CD4-positive, alpha-beta memory T cell (primary cell): Measurements from ENCODE around the gene TIAM2. TPM values are rescaled to one million over a fixed set of nuclear protein-coding genes. Genes with fewer than 3 reads are reported as not detected.

Source experiments
- CTCF ChIA-PET: fragments of 350-600 bp; sonication (Branson Sonifier 250); formaldehyde crosslinking; loops from one replicate; lab custom pipeline; 2021; ENCODE audit warnings: inconsistent platforms; ENCODE audit not compliant: partially characterized antibody; lab: Charles Lee
- POLR2A ChIA-PET: fragments of 350-600 bp; sonication (Branson Sonifier 250); formaldehyde crosslinking; loops from one replicate; lab custom pipeline; 2021; ENCODE audit not compliant: partially characterized antibody; lab: Charles Lee
- DNase-seq, 5 donors: peaks; one replicate each; pipeline versions ENCODE4 v3.0.0 to v3.0.0-alpha.2; 2020 to 2022; ENCODE audit warnings: mixed read lengths in 1 of 5
- H3K27ac ChIP-seq: one replicate; pipeline ENCODE4 v1.7.0; 2013; ENCODE audit warnings: low read depth, low read length
- H3K27me3 ChIP-seq: 2 replicates; pipeline ENCODE4 v1.7.0; 2013; ENCODE audit warnings: mild to moderate bottlenecking, low read length, moderate library complexity; ENCODE audit not compliant: insufficient read depth
- H3K36me3 ChIP-seq: 2 replicates; pipeline ENCODE4 v1.7.0; 2013; ENCODE audit warnings: mild to moderate bottlenecking, low read length, moderate library complexity; ENCODE audit not compliant: insufficient read depth
- H3K4me1 ChIP-seq: 2 replicates; pipeline ENCODE4 v1.7.0; 2013; ENCODE audit warnings: mild to moderate bottlenecking, low read length, moderate library complexity; ENCODE audit not compliant: insufficient read depth
- H3K4me3 ChIP-seq, 2 donors: one replicate each; pipeline ENCODE4 v1.7.0; 2013; ENCODE audit warnings: low read length in 2 of 2, mild to moderate bottlenecking in 1 of 2
- H3K9me3 ChIP-seq, 2 donors: one replicate each; pipeline ENCODE4 v1.7.0; 2013; ENCODE audit warnings: low read length in 2 of 2, control low read depth in 1 of 2; ENCODE audit not compliant: control insufficient read depth in 1 of 2
- H3K27ac Mint-ChIP-seq, 7 donors: one replicate each; pipeline ENCODE4 v1.8.0; 2020 to 2021; ENCODE audit warnings: mixed read lengths in 7 of 7, mild to moderate bottlenecking in 6 of 7, inconsistent platforms in 3 of 7, moderate library complexity in 3 of 7
- H3K27me3 Mint-ChIP-seq, 2 donors: one replicate each; pipeline ENCODE4 v1.8.0; 2020 to 2021; ENCODE audit warnings: mixed read lengths in 2 of 2
- H3K36me3 Mint-ChIP-seq, 2 donors: one replicate each; pipeline ENCODE4 v1.8.0; 2020 to 2021; ENCODE audit warnings: mixed read lengths in 2 of 2, inconsistent platforms in 1 of 2, mild to moderate bottlenecking in 1 of 2
- H3K4me1 Mint-ChIP-seq, 4 donors: one replicate each; pipeline ENCODE4 v1.8.0; 2020 to 2021; ENCODE audit warnings: mixed read lengths in 4 of 4, mild to moderate bottlenecking in 1 of 4
- H3K4me3 Mint-ChIP-seq, 8 donors: one replicate each; pipeline ENCODE4 v1.8.0; 2020 to 2021; ENCODE audit warnings: mixed read lengths in 8 of 8, mild to moderate bottlenecking in 7 of 8, moderate library complexity in 6 of 8, inconsistent platforms in 3 of 8
- H3K9me3 Mint-ChIP-seq, 8 donors: one replicate each; pipeline ENCODE4 v1.8.0; 2020 to 2021; ENCODE audit warnings: mixed read lengths in 8 of 8, mild to moderate bottlenecking in 5 of 8, inconsistent platforms in 3 of 8, moderate library complexity in 1 of 8
- intact Hi-C: fragments of 100-400 bp; cut with micrococcal nuclease; formaldehyde crosslinking; loops from one replicate; pipeline ENCODE4 v1.15.1; 2023
- polyA plus RNA-seq, 2 donors: library from polyadenylated mRNA; unstranded; fragments of 300-500 nt; fragmentation: Illumina TruSeq; gene quantifications; one replicate each; pipeline ENCODE4 v1.2.3, GENCODE V29; 2021
- total RNA-seq, 2 experiments: library from RNA; stranded (reverse); gene quantifications; one replicate each; pipeline ENCODE4 v1.2.3, GENCODE V29; 2021

The TIAM2 gene
- total and polyA plus RNA-seq, 4 experiments from 2014 or later = 0.15 to 11.1 (median 5.8) TPM

GRCh38 chr6:155235087-155235486, 240.0 kb downstream of the TIAM2 start:
- Histone ChIP-seq H3K27me3 (no peaks in the 10 kb centered on the region), H3K36me3 (no peaks in the 10 kb centered on the region), H3K9me3 (no peaks in the 10 kb centered on the region), H3K27ac (no peak overlapping the region), H3K4me3 (no peak overlapping the region), H3K4me1 (no peaks in the 10 kb centered on the region)
- peaks cover 0 to 2% of the 10 kb centered on the region in 2 donors for H3K27me3 Mint-ChIP-seq
- peaks cover 0 to 16% (median 7%) of the 10 kb centered on the region in 8 donors for H3K9me3 Mint-ChIP-seq
- ChIA-PET CTCF (no interaction called here), POLR2A (no interaction called here)
- peaks cover 0 to 4% of the 10 kb centered on the region in 2 donors for H3K36me3 Mint-ChIP-seq
- H3K4me3 Mint-ChIP-seq = no peak overlapping the region
- intact Hi-C loops = no loop called here
- no peak for DNase-seq
- no peak overlapping the region for H3K27ac Mint-ChIP-seq
- no peaks in the 10 kb centered on the region for H3K4me1 Mint-ChIP-seq

GRCh38 chr6:155237613-155238012, 242.5 kb downstream of the TIAM2 start:
- no peaks in the 10 kb centered on the region for H3K9me3 ChIP-seq
- no peak overlapping the region for H3K27ac ChIP-seq
- Mint-ChIP-seq H3K36me3 (peaks cover 0 to 4% of the 10 kb centered on the region in 2 donors), H3K9me3 (peaks cover 0 to 20% (median 5%) of the 10 kb centered on the region in 8 donors), H3K27me3 (peaks cover 2 to 5% of the 10 kb centered on the region in 2 donors), H3K4me3 (no peak overlapping the region), H3K27ac (no peak overlapping the region), H3K4me1 (no peaks in the 10 kb centered on the region)
- no peaks in the 10 kb centered on the region for H3K36me3 ChIP-seq
- ChIA-PET POLR2A (no interaction called here), CTCF (interaction anchor here (1.4 kb wide), 1 partner anchor 10 kb away, joined by 3 read pairs; no protein-coding TSS in a partner anchor)
- H3K4me3 ChIP-seq = no peak overlapping the region
- H3K27me3 ChIP-seq = no peaks in the 10 kb centered on the region
- H3K4me1 ChIP-seq = no peaks in the 10 kb centered on the region
- intact Hi-C loops = no loop called here
- no peak for DNase-seq

- no peaks in the 10 kb centered on the region for H3K36me3 ChIP-seq
- no peaks in the 10 kb centered on the region for H3K9me3 ChIP-seq
- H3K36me3 Mint-ChIP-seq = peaks cover 0 to 3% of the 10 kb centered on the region in 2 donors
- H3K27me3 Mint-ChIP-seq = peaks cover 2 to 5% of the 10 kb centered on the region in 2 donors
- CTCF ChIA-PET = interaction anchor here (1.1 kb wide), 1 partner anchor 17 kb away, joined by 3 read pairs; no protein-coding TSS in a partner anchor
- no peak for DNase-seq
- intact Hi-C loops = no loop called here
- H3K4me3 ChIP-seq = no peak overlapping the region
- POLR2A ChIA-PET = interaction anchor here (1.3 kb wide), 1 partner anchor 69 kb away, joined by 4 read pairs; no protein-coding TSS in a partner anchor
- H3K4me1 ChIP-seq = no peaks in the 10 kb centered on the region
- H3K4me1 Mint-ChIP-seq = no peaks in the 10 kb centered on the region
- H3K27me3 ChIP-seq = no peaks in the 10 kb centered on the region
- no peak overlapping the region for H3K27ac Mint-ChIP-seq
- no peak overlapping the region for H3K27ac ChIP-seq
- H3K9me3 Mint-ChIP-seq = peaks cover 0 to 20% (median 5%) of the 10 kb centered on the region in 8 donors
- no peak overlapping the region for H3K4me3 Mint-ChIP-seq
These were observed 245.9 kb downstream of the TIAM2 start for GRCh38 chr6:155240905-155241600.

- H3K27me3 ChIP-seq = no peaks in the 10 kb centered on the region
- no peak for DNase-seq
- H3K36me3 ChIP-seq = no peaks in the 10 kb centered on the region
- H3K27ac ChIP-seq = no peak overlapping the region
- no peaks in the 10 kb centered on the region for H3K4me1 Mint-ChIP-seq
- intact Hi-C loops = no loop called here
- H3K9me3 ChIP-seq = no peaks in the 10 kb centered on the region
- no peak overlapping the region for H3K4me3 Mint-ChIP-seq
- H3K4me1 ChIP-seq = no peaks in the 10 kb centered on the region
- H3K36me3 Mint-ChIP-seq = peaks cover 0 to 2% of the 10 kb centered on the region in 2 donors
- POLR2A ChIA-PET = interaction anchor here (1.3 kb wide), 1 partner anchor 70 kb away, joined by 4 read pairs; no protein-coding TSS in a partner anchor
- CTCF ChIA-PET = interaction anchor here (1.1 kb wide), 1 partner anchor 16 kb away, joined by 3 read pairs; no protein-coding TSS in a partner anchor
- H3K9me3 Mint-ChIP-seq = peaks cover 0 to 20% (median 4%) of the 10 kb centered on the region in 8 donors
- peaks cover 2 to 5% of the 10 kb centered on the region in 2 donors for H3K27me3 Mint-ChIP-seq
- no peak overlapping the region for H3K27ac Mint-ChIP-seq
- H3K4me3 ChIP-seq = no peak overlapping the region
These were observed 246.9 kb downstream of the TIAM2 start for GRCh38 chr6:155241966-155242365.

GRCh38 chr6:155244434-155244833, 249.3 kb downstream of the TIAM2 start:
- ChIA-PET POLR2A (interaction anchor here (0.6 kb wide), 1 partner anchor 328 kb away, joined by 3 read pairs; no protein-coding TSS in a partner anchor), CTCF (interaction anchor here (1.1 kb wide), 1 partner anchor 67 kb away, joined by 3 read pairs; no protein-coding TSS in a partner anchor)
- H3K4me1 Mint-ChIP-seq = peaks cover 0 to 3% (median 0%) of the 10 kb centered on the region in 4 donors
- no peaks in the 10 kb centered on the region for H3K36me3 ChIP-seq
- H3K27ac ChIP-seq = no peak overlapping the region
- H3K27me3 ChIP-seq = no peaks in the 10 kb centered on the region
- peaks cover 1 to 3% of the 10 kb centered on the region in 2 donors for H3K36me3 Mint-ChIP-seq
- no peak overlapping the region for H3K4me3 Mint-ChIP-seq
- no peak for DNase-seq
- no peak overlapping the region for H3K4me3 ChIP-seq
- no peaks in the 10 kb centered on the region for H3K9me3 ChIP-seq
- no peak overlapping the region for H3K27ac Mint-ChIP-seq
- peaks cover 0 to 10% (median 0%) of the 10 kb centered on the region in 8 donors for H3K9me3 Mint-ChIP-seq
- H3K4me1 ChIP-seq = no peaks in the 10 kb centered on the region
- intact Hi-C loops = no loop called here
- H3K27me3 Mint-ChIP-seq = peaks cover 2% of the 10 kb centered on the region in 2 donors

GRCh38 chr6:155245193-155245592, 250.1 kb downstream of the TIAM2 start:
- no peaks in the 10 kb centered on the region for H3K27me3 ChIP-seq
- H3K4me1 ChIP-seq = no peaks in the 10 kb centered on the region
- Mint-ChIP-seq H3K4me3 (no peak overlapping the region), H3K36me3 (peaks cover 5 to 8% of the 10 kb centered on the region in 2 donors), H3K27me3 (peaks cover 2% of the 10 kb centered on the region in 2 donors), H3K27ac (no peak overlapping the region), H3K9me3 (peaks cover 0 to 5% (median 0%) of the 10 kb centered on the region in 8 donors), H3K4me1 (peaks cover 0 to 3% (median 0%) of the 10 kb centered on the region in 4 donors)
- H3K36me3 ChIP-seq = no peaks in the 10 kb centered on the region
- DNase-seq = no peak
- H3K27ac ChIP-seq = no peak overlapping the region
- intact Hi-C loops = no loop called here
- no peaks in the 10 kb centered on the region for H3K9me3 ChIP-seq
- ChIA-PET POLR2A (no interaction called here), CTCF (interaction anchor here (1.2 kb wide), 1 partner anchor 21 kb away, joined by 3 read pairs; no protein-coding TSS in a partner anchor)
- no peak overlapping the region for H3K4me3 ChIP-seq

- ChIA-PET POLR2A (no interaction called here), CTCF (interaction anchor here (0.7 to 1.4 kb wide), 4 partner anchors 12 to 1312 kb away, joined by 3 read pairs; no protein-coding TSS in a partner anchor)
- no peak overlapping the region for H3K4me3 ChIP-seq
- Mint-ChIP-seq H3K36me3 (peaks cover 6 to 8% of the 10 kb centered on the region in 2 donors), H3K27me3 (peaks cover 0 to 2% of the 10 kb centered on the region in 2 donors), H3K9me3 (peaks cover 0 to 5% (median 0%) of the 10 kb centered on the region in 8 donors), H3K4me3 (no peak overlapping the region), H3K4me1 (peaks cover 0 to 3% (median 0%) of the 10 kb centered on the region in 4 donors), H3K27ac (no peak overlapping the region)
- no peaks in the 10 kb centered on the region for H3K36me3 ChIP-seq
- intact Hi-C loops = no loop called here
- no peaks in the 10 kb centered on the region for H3K4me1 ChIP-seq
- no peak for DNase-seq
- H3K9me3 ChIP-seq = no peaks in the 10 kb centered on the region
- no peak overlapping the region for H3K27ac ChIP-seq
- no peaks in the 10 kb centered on the region for H3K27me3 ChIP-seq
These were observed 250.7 kb downstream of the TIAM2 start for GRCh38 chr6:155245831-155246230.
